ENCODE measurements around the gene CLDN6. TPM values are rescaled to one million over a fixed set of nuclear protein-coding genes. Genes with fewer than 3 reads are reported as not detected.

Gene CLDN6
- total and polyA plus RNA-seq, 9 of the 15 experiments (the other 6 are each of a cell fraction or from before 2014, with no cell fraction given) = 0.22 to 0.75 (median 0.38) TPM; not detected in 3

DNA sequence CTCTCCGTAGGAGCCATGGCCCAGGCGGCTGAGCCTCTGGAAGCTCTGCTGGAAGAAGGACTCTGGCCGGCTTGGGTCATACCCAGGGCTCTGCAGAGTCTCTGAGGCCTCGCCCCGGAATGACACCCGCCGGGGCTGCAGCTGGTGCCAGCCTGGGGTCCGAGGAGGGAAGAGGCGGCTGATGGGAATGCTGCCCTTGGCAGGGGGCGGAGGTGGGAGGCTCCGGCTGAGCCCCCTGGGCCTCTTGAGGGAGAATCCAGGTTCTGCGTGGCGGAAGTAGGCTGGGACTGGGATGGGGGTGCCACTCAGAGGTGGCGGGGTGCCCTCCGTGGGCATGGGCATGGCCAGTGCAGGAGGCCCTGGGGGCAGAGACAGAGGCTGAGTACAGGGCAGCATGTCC lies 41.3 kb downstream of the CLDN6 start:
- Histone ChIP-seq H3K4me3 (no peak overlapping the region), H3K27me3 (ENCODE audit: control insufficient read depth in 2 of 2, insufficient read depth in 2 of 2, low read length in 2 of 2) (no peaks in the 10 kb centered on the region), H4K20me1 (replicated peaks; ENCODE audit: control insufficient read depth, insufficient read depth, low read length) (peaks cover 11% of the 10 kb centered on the region), H3K27ac (ENCODE audit: extremely low read depth, low read depth, low read length) (no peak overlapping the region), H3K9me3 (replicated peaks; ENCODE audit: control insufficient read depth, insufficient read depth, low read depth, low read length) (no peaks in the 10 kb centered on the region), H3K36me3 (ENCODE audit: control insufficient read depth, insufficient read depth, low read length) (peaks cover 78% of the 10 kb centered on the region; the same call in 2 of the 3 replicates), H2AFZ (ENCODE audit: low read depth, low read length) (no peak overlapping the region), H3K79me2 (ENCODE audit: control insufficient read depth, insufficient read depth, low read length) (peaks cover 47% of the 10 kb centered on the region), H3K4me1 (replicated peaks in 1 of 2; ENCODE audit: control insufficient read depth in 2 of 2, insufficient read depth in 2 of 2, low read length in 2 of 2) (peaks cover 3 to 90% of the 10 kb centered on the region in 2 experiments), H3K9ac (ENCODE audit: insufficient read depth in 1 of 2, low read depth in 2 of 2, low read length in 2 of 2) (peak overlapping the region in 1 of 2 experiments; percentile 79; a peak in 2 of 4 replicates), H3K9me1 (ENCODE audit: control insufficient read depth, insufficient read depth, low read length) (no peaks in the 10 kb centered on the region), H3K4me2 (ENCODE audit: insufficient read depth, low read length) (no peak overlapping the region)
- ChIA-PET CTCF (ENCODE audit: low intra/inter-chr PET ratio) (no interaction called here), POLR2A (interaction anchor here (0.6 to 1.3 kb wide), 4 partner anchors 9 to 127 kb away, joined by 3 read pairs; no protein-coding TSS in a partner anchor)
- WGBS (ENCODE audit: insufficient coverage, low coverage, missing lambda C conversion rate) = 96% methylated on average over 15 of the region's 15 CpGs
- no peak for FAIRE-seq
- no peak for DNase-seq (ENCODE audit: extremely low read depth in 1 of 4, low spot score in 3 of 4)
- TF ChIP-seq GATAD2A (IDR thresholded peaks at IDR 0.05) (no peak), RBFOX2 (IDR thresholded peaks at IDR 0.05; ENCODE audit: low read depth, low read length) (peak; percentile 64), ZFP30 (CRISPR knock-in tag; IDR thresholded peaks at IDR 0.05; ENCODE audit: borderline replicate concordance) (no peak), POLR2G (IDR thresholded peaks at IDR 0.05; ENCODE audit: low read depth, low read length) (peak; percentile 65), HMGN3 (IDR thresholded peaks at IDR 0.05; ENCODE audit: borderline replicate concordance, extremely low read depth, insufficient read length, low read depth, low read length) (peak; percentile 15)
- intact Hi-C loops (cut with micrococcal nuclease) (no loop called here), in situ Hi-C loops (cut with MboI) (no loop called here)
- ATAC-seq = no peak
- BruUV-seq (replicated peaks) = no TSS peak

DNA sequence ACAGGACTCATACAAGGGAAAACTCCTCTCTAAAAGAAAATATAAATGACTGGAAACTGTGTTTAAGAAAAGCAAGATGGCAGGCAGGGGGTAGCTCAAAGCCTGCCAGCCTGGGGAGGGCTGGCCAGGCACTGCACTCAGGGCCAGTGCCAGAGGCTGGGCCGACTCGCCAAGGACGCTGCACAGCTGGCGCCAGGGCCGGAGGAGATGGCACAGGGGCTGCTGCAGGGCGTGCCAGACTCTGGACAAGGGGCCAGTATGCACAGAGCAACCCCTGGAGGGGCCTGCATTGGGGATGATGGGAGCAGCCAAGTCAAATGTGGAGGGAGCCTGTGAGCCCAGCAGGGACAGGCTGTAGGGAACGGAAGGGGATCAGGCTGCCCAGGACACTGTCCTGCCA lies 41.8 kb downstream of the CLDN6 start:
- POLR2A ChIA-PET = interaction anchor here (1.0 to 1.3 kb wide), 2 partner anchors 9 to 20 kb away, joined by 3 read pairs; no protein-coding TSS in a partner anchor

More for the DNA sequence above, 41.8 kb downstream of the CLDN6 start:
- Histone ChIP-seq H3K4me2 (ENCODE audit: insufficient read depth, low read length) (no peak overlapping the region), H3K9me3 (replicated peaks; ENCODE audit: control insufficient read depth, insufficient read depth, low read depth, low read length) (no peaks in the 10 kb centered on the region), H3K27me3 (ENCODE audit: control insufficient read depth in 2 of 2, insufficient read depth in 2 of 2, low read length in 2 of 2) (no peaks in the 10 kb centered on the region), H4K20me1 (replicated peaks; ENCODE audit: control insufficient read depth, insufficient read depth, low read length) (peaks cover 13% of the 10 kb centered on the region), H3K4me1 (replicated peaks in 1 of 2; ENCODE audit: control insufficient read depth in 2 of 2, insufficient read depth in 2 of 2, low read length in 2 of 2) (peaks cover 0 to 90% of the 10 kb centered on the region in 2 experiments; a peak in 4 of 5 replicates), H3K27ac (ENCODE audit: extremely low read depth, low read depth, low read length) (no peak overlapping the region), H3K4me3 (no peak overlapping the region), H3K36me3 (ENCODE audit: control insufficient read depth, insufficient read depth, low read length) (peaks cover 83% of the 10 kb centered on the region; the same call in 2 of the 3 replicates), H3K9ac (ENCODE audit: insufficient read depth in 1 of 2, low read depth in 2 of 2, low read length in 2 of 2) (peak overlapping the region in 1 of 2 experiments; percentile 79; a peak in 2 of 4 replicates), H3K9me1 (ENCODE audit: control insufficient read depth, insufficient read depth, low read length) (no peaks in the 10 kb centered on the region), H2AFZ (ENCODE audit: low read depth, low read length) (no peak overlapping the region), H3K79me2 (ENCODE audit: control insufficient read depth, insufficient read depth, low read length) (peaks cover 50% of the 10 kb centered on the region)
- TF ChIP-seq MYBL2 (IDR thresholded peaks at IDR 0.05; ENCODE audit: low read depth) = no peak
- TF ChIP-seq MYBL2 (CRISPR knock-in tag; IDR thresholded peaks at IDR 0.05; ENCODE audit: borderline replicate concordance) = no peak
- TF ChIP-seq, protein P1, sequence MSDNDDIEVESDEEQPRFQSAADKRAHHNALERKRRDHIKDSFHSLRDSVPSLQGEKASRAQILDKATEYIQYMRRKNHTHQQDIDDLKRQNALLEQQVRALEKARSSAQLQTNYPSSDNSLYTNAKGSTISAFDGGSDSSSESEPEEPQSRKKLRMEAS (CRISPR knock-in tag; IDR thresholded peaks at IDR 0.05) = no peak
- peak; percentile 58 for TF ChIP-seq RBFOX2 (IDR thresholded peaks at IDR 0.05; ENCODE audit: low read depth, low read length)
- TF ChIP-seq, protein P2, sequence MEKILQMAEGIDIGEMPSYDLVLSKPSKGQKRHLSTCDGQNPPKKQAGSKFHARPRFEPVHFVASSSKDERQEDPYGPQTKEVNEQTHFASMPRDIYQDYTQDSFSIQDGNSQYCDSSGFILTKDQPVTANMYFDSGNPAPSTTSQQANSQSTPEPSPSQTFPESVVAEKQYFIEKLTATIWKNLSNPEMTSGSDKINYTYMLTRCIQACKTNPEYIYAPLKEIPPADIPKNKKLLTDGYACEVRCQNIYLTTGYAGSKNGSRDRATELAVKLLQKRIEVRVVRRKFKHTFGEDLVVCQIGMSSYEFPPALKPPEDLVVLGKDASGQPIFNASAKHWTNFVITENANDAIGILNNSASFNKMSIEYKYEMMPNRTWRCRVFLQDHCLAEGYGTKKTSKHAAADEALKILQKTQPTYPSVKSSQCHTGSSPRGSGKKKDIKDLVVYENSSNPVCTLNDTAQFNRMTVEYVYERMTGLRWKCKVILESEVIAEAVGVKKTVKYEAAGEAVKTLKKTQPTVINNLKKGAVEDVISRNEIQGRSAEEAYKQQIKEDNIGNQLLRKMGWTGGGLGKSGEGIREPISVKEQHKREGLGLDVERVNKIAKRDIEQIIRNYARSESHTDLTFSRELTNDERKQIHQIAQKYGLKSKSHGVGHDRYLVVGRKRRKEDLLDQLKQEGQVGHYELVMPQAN (IDR thresholded peaks at IDR 0.05; ENCODE audit: borderline replicate concordance) = no peak
- WGBS (ENCODE audit: insufficient coverage, low coverage, missing lambda C conversion rate) = 95% methylated on average over 6 of the region's 7 CpGs
- no TSS peak for BruUV-seq (replicated peaks)
- DNase-seq (ENCODE audit: extremely low read depth in 1 of 4, low spot score in 3 of 4) (no peak), ATAC-seq (no peak), FAIRE-seq (no peak)
- CTCF ChIA-PET (ENCODE audit: low intra/inter-chr PET ratio) = no interaction called here
- intact Hi-C loops (cut with micrococcal nuclease) (no loop called here), in situ Hi-C loops (cut with MboI) (no loop called here)

Data from K562 (cell line).